ENCODE results near the gene SYVN1.

- TF ChIP-seq REST (IDR thresholded peaks at IDR 0.05; ENCODE audit: insufficient read depth in 1 of 2, low read depth in 2 of 2, low read length in 1 of 2) (no peak), CTCF (IDR thresholded peaks at IDR 0.05) (no peak)
These were observed 17.8 kb upstream of the SYVN1 start for GRCh38 chr11:65152122-65152521.
